ENCODE results near the gene ATG9A.
A peak's percentile ranks its signal among the peaks of the same experiment; 100 is the strongest.

ATG9A gene

GRCh38 chr2:219245899-219246230 is 16.4 kb upstream of the ATG9A start:
- H3K27ac ChIP-seq = peak overlapping the region; percentile 82
- TF ChIP-seq CTCF (conservative IDR thresholded peaks at IDR 0.05; ENCODE audit: low read depth) = no peak
- POLR2A ChIA-PET (ENCODE audit: low non-redundant PET) = interaction anchor here (0.6 to 2.2 kb wide), 4 partner anchors 9 to 28 kb away, joined by 3 to 7 read pairs (median 5); no protein-coding TSS in a partner anchor
- CTCF ChIA-PET = interaction anchor here (0.6 to 2.5 kb wide), 3 partner anchors 39 to 48 kb away, joined by 3 to 20 read pairs (median 4); partner anchors contain the start of gene ZFAND2B
- DNase-seq (ENCODE audit: low spot score) = peak; percentile 6

GRCh38 chr2:219245148-219245898 is 15.9 kb upstream of the ATG9A start, which contains the start of the genes GLB1L and STK16:
Gene GLB1L (minus strand): TSS chr2:219245444. CDS start chr2:219243573, 1,871 bp downstream.
Gene STK16 (plus strand): TSS chr2:219245479. CDS start chr2:219246000, 521 bp downstream.
- peak within 1 kb of the TSS; percentile 98 for H3K27ac ChIP-seq

GRCh38 chr2:219244789-219245147 is 15.3 kb upstream of the ATG9A start:
- ChIA-PET POLR2A (ENCODE audit: low non-redundant PET) (interaction anchor here (0.5 to 2.2 kb wide), 4 partner anchors 10 to 75 kb away, joined by 4 to 6 read pairs (median 4); partner anchors contain the start of gene SLC23A3), CTCF (interaction anchor here (0.6 to 2.5 kb wide), 4 partner anchors 27 to 215 kb away, joined by 4 to 20 read pairs (median 6); no protein-coding TSS in a partner anchor)
- no peak for TF ChIP-seq CTCF (conservative IDR thresholded peaks at IDR 0.05; ENCODE audit: low read depth)
- DNase-seq (ENCODE audit: low spot score) = no peak
- H3K27ac ChIP-seq = peak overlapping the region; percentile 82

More at GRCh38 chr2:219245148-219245898, 15.9 kb upstream of the ATG9A start, which contains the start of the genes GLB1L and STK16:
- peak; percentile 84 for DNase-seq (ENCODE audit: low spot score)
- ChIA-PET POLR2A (ENCODE audit: low non-redundant PET) (interaction anchor here (0.6 to 2.2 kb wide), 5 partner anchors 8 to 75 kb away, joined by 3 to 7 read pairs (median 4); partner anchors contain the start of gene SLC23A3), CTCF (interaction anchor here (0.6 to 2.5 kb wide), 4 partner anchors 38 to 215 kb away, joined by 3 to 20 read pairs (median 6); partner anchors contain the start of gene ZFAND2B)
- TF ChIP-seq CTCF (conservative IDR thresholded peaks at IDR 0.05; ENCODE audit: low read depth) = no peak

GRCh38 chr2:219243291-219243761 is 13.9 kb upstream of the ATG9A start:
- TF ChIP-seq CTCF (conservative IDR thresholded peaks at IDR 0.05; ENCODE audit: low read depth) = no peak
- no peak overlapping the region for H3K27ac ChIP-seq
- no peak for DNase-seq (ENCODE audit: low spot score)
- ChIA-PET CTCF (no interaction called here), POLR2A (ENCODE audit: low non-redundant PET) (no interaction called here)

GRCh38 chr2:219234331-219234730 is 4.9 kb upstream of the ATG9A start:
- no peak for DNase-seq (ENCODE audit: low spot score)
- POLR2A ChIA-PET (ENCODE audit: low non-redundant PET) = no interaction called here
- CTCF ChIA-PET = interaction anchor here (0.7 kb wide), 1 partner anchor 204 kb away, joined by 3 read pairs; no protein-coding TSS in a partner anchor
- no peak overlapping the region for H3K27ac ChIP-seq
- no peak for TF ChIP-seq CTCF (conservative IDR thresholded peaks at IDR 0.05; ENCODE audit: low read depth)

GRCh38 chr2:219230059-219230540 is 664 bp upstream of the ATG9A start:
- H3K27ac ChIP-seq = peak overlapping the region; percentile 95
- CTCF ChIA-PET = interaction anchor here (0.6 to 1.5 kb wide), 8 partner anchors 12 to 200 kb away, joined by 3 to 5 read pairs (median 3); no protein-coding TSS in a partner anchor
- POLR2A ChIA-PET (ENCODE audit: low non-redundant PET) = interaction anchor here (1.6 kb wide), 1 partner anchor 19 kb away, joined by 7 read pairs; no protein-coding TSS in a partner anchor
- DNase-seq (ENCODE audit: low spot score) = peak; percentile 51
- no peak for TF ChIP-seq CTCF (conservative IDR thresholded peaks at IDR 0.05; ENCODE audit: low read depth)

All from RWPE1 (cell line).